ENCODE results near the gene ATP6V1C2. TPM values are rescaled to one million over a fixed set of nuclear protein-coding genes. Genes with fewer than 3 reads are reported as not detected.

Gene ATP6V1C2
- total and polyA plus RNA-seq, 3 donors from 2014 or later: 3.6 to 6.2 (median 5.9) TPM

- Histone ChIP-seq H3K27ac (no peak overlapping the region), H3K36me3 (ENCODE audit: low read depth, missing control alignments) (no peaks in the 10 kb centered on the region), H3K27me3 (no peaks in the 10 kb centered on the region), H3K4me1 (no peaks in the 10 kb centered on the region), H3K4me3 (no peak overlapping the region), H3K9me3 (no peaks in the 10 kb centered on the region)
- no peak for DNase-seq
- intact Hi-C loops (cut with DNase I; ENCODE audit: low total_unique reads): no loop called here
- 74 to 96% methylated on average over 4 to 10 of the region's 11 CpGs for WGBS, 2 donors
- TF ChIP-seq POLR2A (IDR thresholded peaks at IDR 0.05) (no peak), CTCF (IDR thresholded peaks at IDR 0.05) (no peak)
Measured at GRCh38 chr2:10759151-10759714, 37.8 kb downstream of the ATP6V1C2 start.

- no peak overlapping the region for H3K4me3 ChIP-seq
- no peaks in the 10 kb centered on the region for H3K4me1 ChIP-seq
- no peak overlapping the region for H3K27ac ChIP-seq
- H3K27me3 ChIP-seq: no peaks in the 10 kb centered on the region
- no peaks in the 10 kb centered on the region for H3K9me3 ChIP-seq
- intact Hi-C loops (cut with DNase I; ENCODE audit: low total_unique reads): no loop called here
- TF ChIP-seq POLR2A (IDR thresholded peaks at IDR 0.05) (no peak), CTCF (IDR thresholded peaks at IDR 0.05) (no peak)
- WGBS, 2 donors: 84 to 92% methylated on average over 8 to 13 of the region's 13 CpGs
- no peaks in the 10 kb centered on the region for H3K36me3 ChIP-seq (ENCODE audit: low read depth, missing control alignments)
- no peak for DNase-seq
Measured at GRCh38 chr2:10760794-10761504, 39.5 kb downstream of the ATP6V1C2 start.

- intact Hi-C loops (cut with DNase I; ENCODE audit: low total_unique reads): no loop called here
- WGBS, 2 donors: 85 to 92% methylated on average over 9 of the region's 9 CpGs
Measured at GRCh38 chr2:10761591-10761990, 40.2 kb downstream of the ATP6V1C2 start.

GRCh38 chr2:10762651-10763460, 41.4 kb downstream of the ATP6V1C2 start:
- intact Hi-C loops (cut with DNase I; ENCODE audit: low total_unique reads): no loop called here
- Histone ChIP-seq H3K4me1 (no peaks in the 10 kb centered on the region), H3K27me3 (no peaks in the 10 kb centered on the region), H3K36me3 (ENCODE audit: low read depth, missing control alignments) (no peaks in the 10 kb centered on the region), H3K4me3 (no peak overlapping the region), H3K27ac (no peak overlapping the region), H3K9me3 (no peaks in the 10 kb centered on the region)
- peak; percentile 87 for DNase-seq
- no peak for TF ChIP-seq CTCF (IDR thresholded peaks at IDR 0.05)
- no peak for TF ChIP-seq POLR2A (IDR thresholded peaks at IDR 0.05)
- WGBS, 2 donors: 41 to 50% methylated on average over 24 to 25 of the region's 25 CpGs

More at GRCh38 chr2:10761591-10761990, 40.2 kb downstream of the ATP6V1C2 start:
- DNase-seq: no peak
- Histone ChIP-seq H3K27ac (no peak overlapping the region), H3K4me1 (no peaks in the 10 kb centered on the region), H3K9me3 (no peaks in the 10 kb centered on the region), H3K4me3 (no peak overlapping the region), H3K36me3 (ENCODE audit: low read depth, missing control alignments) (no peaks in the 10 kb centered on the region), H3K27me3 (no peaks in the 10 kb centered on the region)
- TF ChIP-seq POLR2A (IDR thresholded peaks at IDR 0.05) (no peak), CTCF (IDR thresholded peaks at IDR 0.05) (no peak)
